SU-DHL-6 (cell line): ENCODE measurements around the gene DHDDS.

Experiments used
- H2AFZ ChIP-seq: fragments of 200-600 bp; sonication (generic); 2 replicates; pipeline ENCODE4 v1.6.1; 2014; ENCODE audit warnings: low read depth, mild to moderate bottlenecking, moderate library complexity, mixed read lengths, antibody characterized with exemption, low read length; ENCODE audit not compliant: severe bottlenecking
- H3F3A ChIP-seq: fragments of 200-600 bp; shearing (Covaris generic); 2 replicates; pipeline ENCODE4 v1.6.0; 2016; ENCODE audit warnings: antibody characterized with exemption, mild to moderate bottlenecking; ENCODE audit not compliant: insufficient read depth
- H3K27ac ChIP-seq: fragments of 200-600 bp; sonication (generic); 2 replicates; pipeline ENCODE4 v1.5.1; 2016; ENCODE audit warnings: low read depth, mild to moderate bottlenecking, low read length, moderate library complexity, mixed read lengths
- H3K27me3 ChIP-seq: fragments of 200-600 bp; sonication (generic), shearing (Covaris generic); 2 replicates; pipeline ENCODE4 v1.6.0; 2014; ENCODE audit warnings: mild to moderate bottlenecking, low read length
- H3K36me3 ChIP-seq: fragments of 200-600 bp; sonication (generic); 2 replicates; pipeline ENCODE4 v1.6.1; 2014; ENCODE audit warnings: mild to moderate bottlenecking, low read length, mixed read lengths
- H3K4me2 ChIP-seq: fragments of 300-600, 200-600 bp; shearing (Covaris generic), sonication (generic); 2 replicates; pipeline ENCODE4 v1.6.0; 2014; ENCODE audit warnings: low read length, low read depth, mild to moderate bottlenecking; ENCODE audit not compliant: poor library complexity, severe bottlenecking
- H3K4me3 ChIP-seq: fragments of 200-600 bp; sonication (generic); 2 replicates; pipeline ENCODE4 v1.5.1; 2014; ENCODE audit warnings: antibody characterized with exemption, low read length, mild to moderate bottlenecking, mixed read lengths; ENCODE audit not compliant: insufficient read depth, poor library complexity, severe bottlenecking
- H3K79me2 ChIP-seq: fragments of 200-600 bp; sonication (generic); 2 replicates; pipeline ENCODE4 v1.6.1; 2014; ENCODE audit warnings: mild to moderate bottlenecking, low read length, moderate library complexity; ENCODE audit not compliant: insufficient read depth
- H3K9ac ChIP-seq: fragments of 200-600 bp; sonication (generic); 2 replicates; pipeline ENCODE4 v1.7.0; 2014; ENCODE audit warnings: mild to moderate bottlenecking, low read length
- H3K9me2 ChIP-seq: fragments of 200-600 bp; sonication (generic); replicated peaks from 2 replicates; pipeline ENCODE4 v1.6.1; 2014; ENCODE audit warnings: low read length; ENCODE audit not compliant: insufficient read depth
- H3K9me3 ChIP-seq: fragments of 200-600 bp; sonication (generic); 2 replicates; pipeline ENCODE4 v1.6.1; 2014; ENCODE audit warnings: low read length, mixed read lengths; ENCODE audit not compliant: insufficient read depth
- H4K20me1 ChIP-seq: fragments of 200-600 bp; sonication (generic); 2 replicates; pipeline ENCODE4 v1.6.1; 2014; ENCODE audit warnings: low read depth, mild to moderate bottlenecking, antibody characterized with exemption, low read length, moderate library complexity, mixed read lengths
- CTCF ChIP-seq: fragments of 200-600 bp; sonication (generic); IDR thresholded peaks from one replicate; pipeline ENCODE4 v1.5.1; 2017; ENCODE audit warnings: antibody characterized with exemption, mild to moderate bottlenecking, low read length, moderate library complexity; ENCODE audit not compliant: insufficient read depth, poor library complexity, severe bottlenecking
- EZH2phosphoT487 ChIP-seq: fragments of 200-600 bp; sonication (generic), shearing (Covaris generic); conservative IDR thresholded peaks from 2 replicates; pipeline ENCODE4 v1.6.1; 2018; ENCODE audit warnings: mild to moderate bottlenecking, antibody characterized with exemption, low read length, moderate library complexity, mixed read lengths

The DHDDS gene

DNA sequence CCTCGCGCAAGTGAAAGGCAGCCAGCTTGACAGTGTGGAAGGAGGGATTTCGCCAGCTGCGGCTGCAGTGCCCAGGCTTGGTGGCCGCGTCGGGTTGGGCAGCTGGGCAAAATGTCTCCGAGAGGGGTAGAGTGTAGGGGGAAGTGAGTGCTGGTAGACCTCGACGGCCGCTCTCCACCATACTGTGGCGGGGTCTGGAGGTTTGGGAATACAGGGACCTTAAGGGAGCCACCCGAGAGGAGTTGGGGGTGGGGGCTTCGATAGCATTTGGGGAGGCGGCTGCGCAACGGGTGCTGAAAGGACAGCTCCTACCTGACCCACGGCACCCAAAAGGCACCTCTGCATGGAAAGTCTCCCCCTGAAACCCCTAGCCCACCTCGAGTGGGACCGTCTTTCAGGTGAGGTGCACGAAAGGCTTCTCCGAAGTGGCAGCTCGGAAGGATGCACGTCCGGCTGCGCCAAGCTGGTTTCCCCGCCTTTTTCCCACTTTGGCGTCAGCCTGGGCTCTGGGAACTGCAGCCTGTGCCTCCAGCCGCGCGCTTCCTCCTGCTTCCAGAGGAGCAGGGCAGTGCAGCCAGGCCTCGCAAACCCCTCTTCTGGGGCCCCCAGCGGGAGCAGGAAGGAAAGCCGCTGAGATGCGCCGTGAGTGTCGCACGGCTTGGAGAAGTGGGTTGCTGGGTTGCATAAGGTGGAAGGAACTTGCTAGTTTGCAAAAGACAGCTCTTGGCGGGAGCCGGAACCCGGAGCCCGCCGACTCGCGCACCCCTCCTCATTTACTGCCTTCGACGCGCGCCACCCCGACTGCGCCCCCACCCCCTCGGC is 39.6 kb downstream of the DHDDS start:
- peak overlapping the region; percentile 97 for H3K27ac ChIP-seq
- H3K4me2 ChIP-seq: peak overlapping the region; percentile 77
- no peaks in the 10 kb centered on the region for H3K9me2 ChIP-seq
- H2AFZ ChIP-seq: no peak overlapping the region
- H3K36me3 ChIP-seq: peaks cover 28% of the 10 kb centered on the region
- H3K79me2 ChIP-seq: peaks cover 18% of the 10 kb centered on the region
- H3F3A ChIP-seq: peaks cover 47% of the 10 kb centered on the region
- no peak for TF ChIP-seq CTCF
- TF ChIP-seq EZH2phosphoT487: no peak
- H3K9ac ChIP-seq: peak overlapping the region; percentile 86
- H3K9me3 ChIP-seq: no peaks in the 10 kb centered on the region
- peak overlapping the region; percentile 90 for H3K4me3 ChIP-seq
- peaks cover 25% of the 10 kb centered on the region for H4K20me1 ChIP-seq
- no peaks in the 10 kb centered on the region for H3K27me3 ChIP-seq

GRCh38 chr1:26472320-26472900 is 40.3 kb downstream of the DHDDS start, which contains the start of gene HMGN2:
HMGN2 (plus strand) TSS chr1:26472440; CDS start chr1:26472613, 173 bp downstream.
- Histone ChIP-seq H2AFZ (no peak within 1 kb of the TSS), H3K27me3 (no peaks in the 10 kb centered on the region), H3K9ac (peak within 1 kb of the TSS; percentile 86), H3K36me3 (peaks cover 35% of the 10 kb centered on the region), H3K27ac (peak within 1 kb of the TSS; percentile 97), H3K79me2 (peaks cover 18% of the 10 kb centered on the region), H3F3A (peaks cover 54% of the 10 kb centered on the region), H3K4me2 (peak within 1 kb of the TSS; percentile 80), H3K4me3 (peak within 1 kb of the TSS; percentile 90), H4K20me1 (peaks cover 25% of the 10 kb centered on the region), H3K9me2 (no peaks in the 10 kb centered on the region), H3K9me3 (no peaks in the 10 kb centered on the region)
- TF ChIP-seq EZH2phosphoT487 (no peak), CTCF (no peak)

DNA sequence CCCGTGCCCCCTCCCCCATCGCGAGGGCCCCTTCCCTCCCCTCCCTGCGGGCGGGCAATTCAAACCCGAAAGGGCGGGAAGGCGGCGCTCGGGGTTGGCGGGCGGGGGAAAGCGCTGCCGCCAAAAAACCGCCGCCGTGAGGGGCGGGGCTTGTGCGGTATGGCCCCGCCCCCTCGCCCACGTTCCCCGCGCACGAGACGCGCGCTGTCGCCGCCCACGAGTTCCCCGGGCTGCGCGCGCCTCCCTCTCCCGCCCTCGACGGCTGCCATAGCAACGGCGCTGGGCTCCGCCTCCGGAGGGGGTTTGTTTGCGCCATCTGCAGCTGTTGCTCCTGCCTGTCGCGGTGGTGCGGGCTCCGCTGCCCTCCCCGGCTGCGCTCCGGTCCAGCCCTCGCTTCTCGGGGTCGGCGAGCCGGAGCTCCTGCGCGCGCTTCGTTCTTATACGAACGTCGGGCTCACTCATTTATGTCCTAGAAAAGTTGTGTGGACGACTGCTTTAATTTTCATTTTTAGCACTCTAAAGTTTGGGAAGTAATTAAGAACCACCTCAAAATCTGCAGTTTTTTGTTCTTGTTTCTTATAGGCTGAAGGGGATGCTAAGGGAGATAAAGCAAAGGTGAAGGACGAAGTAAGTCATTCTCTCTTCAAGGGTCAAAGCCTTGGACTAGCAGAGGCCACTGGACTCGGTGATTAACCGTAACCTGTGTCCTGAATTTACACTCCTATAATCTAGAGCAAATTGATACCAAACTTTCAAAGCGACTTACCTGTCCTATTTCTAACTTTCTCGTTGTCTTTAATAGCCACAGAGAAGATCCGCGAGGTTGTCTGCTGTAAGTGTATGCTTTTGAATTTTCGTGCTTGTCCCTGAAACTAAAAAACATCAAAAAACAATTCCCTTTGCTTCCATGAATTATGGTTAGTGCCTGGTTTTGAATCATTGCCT is 41.1 kb downstream of the DHDDS start:
- H3K79me2 ChIP-seq: peaks cover 18% of the 10 kb centered on the region
- H3K4me2 ChIP-seq: peak overlapping the region; percentile 80
- no peak overlapping the region for H2AFZ ChIP-seq
- no peaks in the 10 kb centered on the region for H3K9me3 ChIP-seq
- H3K9me2 ChIP-seq: no peaks in the 10 kb centered on the region
- H3K36me3 ChIP-seq: peaks cover 35% of the 10 kb centered on the region
- TF ChIP-seq CTCF: no peak
- no peak for TF ChIP-seq EZH2phosphoT487
- H3K27me3 ChIP-seq: no peaks in the 10 kb centered on the region
- peaks cover 25% of the 10 kb centered on the region for H4K20me1 ChIP-seq
- peak overlapping the region; percentile 90 for H3K4me3 ChIP-seq
- H3F3A ChIP-seq: peaks cover 62% of the 10 kb centered on the region
- H3K27ac ChIP-seq: peak overlapping the region; percentile 97
- H3K9ac ChIP-seq: peak overlapping the region; percentile 86
